HEK293T (cell line): ENCODE measurements around the gene ART1.
"Not testable (repeated sequence)": the region's sequence is repeated elsewhere in the genome, so short reads cannot be mapped to it uniquely, and the experiment has no call there.

Source experiments
- CTCF ChIA-PET: fragments of 350-600 bp; formaldehyde crosslinking; extraction: SDS; loops from one replicate; lab custom pipeline; 2021; ENCODE audit warnings: antibody characterized with exemption, inconsistent platforms; lab: Yijun Ruan, JAX
- POLR2A ChIA-PET: fragments of 350-600 bp; formaldehyde crosslinking; extraction: SDS; loops from one replicate; lab custom pipeline; 2020; ENCODE audit warnings: antibody characterized with exemption, inconsistent platforms; lab: Yijun Ruan, JAX
- DNase-seq: peaks from one replicate; pipeline ENCODE4 v3.0.0; 2012; ENCODE audit warnings: mixed read lengths; ENCODE audit errors: extremely low spot score
- ARNT ChIP-seq: fragments of 450-650 bp; IDR thresholded peaks from 2 replicates; pipeline ENCODE4 v1.6.1; 2017; ENCODE audit warnings: mild to moderate bottlenecking
- CTBP1 ChIP-seq: fragments of 450-650 bp; IDR thresholded peaks from 2 replicates; pipeline ENCODE4 v1.6.1; 2016; ENCODE audit warnings: borderline replicate concordance
- ELF4 ChIP-seq: fragments of 450-650 bp; IDR thresholded peaks from 2 replicates; pipeline ENCODE4 v1.6.1; 2017; ENCODE audit warnings: antibody characterized with exemption
- FOXA1 ChIP-seq: fragments of 450-650 bp; IDR thresholded peaks from 2 replicates; pipeline ENCODE4 v1.6.1; 2016; ENCODE audit warnings: mild to moderate bottlenecking
- FOXK2 ChIP-seq: fragments of 450-650 bp; IDR thresholded peaks from 2 replicates; pipeline ENCODE4 v1.6.1; 2016; ENCODE audit warnings: mild to moderate bottlenecking
- FOXM1 ChIP-seq: fragments of 450-650 bp; IDR thresholded peaks from 2 replicates; pipeline ENCODE4 v1.6.1; 2017; ENCODE audit warnings: mild to moderate bottlenecking, borderline replicate concordance
- HDGF ChIP-seq: fragments of 450-650 bp; IDR thresholded peaks from 2 replicates; pipeline ENCODE4 v1.6.1; 2017; ENCODE audit warnings: antibody characterized with exemption, borderline replicate concordance
- L3MBTL2 ChIP-seq: fragments of 450-650 bp; conservative IDR thresholded peaks from 2 replicates; pipeline ENCODE4 v1.6.1; 2016; ENCODE audit warnings: mild to moderate bottlenecking
- LEF1 ChIP-seq: fragments of 450-650 bp; IDR thresholded peaks from 2 replicates; pipeline ENCODE4 v1.6.1; 2017; ENCODE audit warnings: mild to moderate bottlenecking, borderline replicate concordance
- NFRKB ChIP-seq: fragments of 450-650 bp; IDR thresholded peaks from 2 replicates; pipeline ENCODE4 v1.6.1; 2016; ENCODE audit warnings: mild to moderate bottlenecking, moderate library complexity
- SP1 ChIP-seq: fragments of 450-650 bp; IDR thresholded peaks from 2 replicates; pipeline ENCODE4 v1.6.1; 2017
- SUZ12 ChIP-seq: fragments of 450-650 bp; IDR thresholded peaks from 2 replicates; pipeline ENCODE4 v1.6.1; 2016; ENCODE audit warnings: mild to moderate bottlenecking
- TARDBP ChIP-seq: fragments of 450-650 bp; IDR thresholded peaks from 2 replicates; pipeline ENCODE4 v1.6.1; 2016
- ZNF384 ChIP-seq: fragments of 450-650 bp; IDR thresholded peaks from 2 replicates; pipeline ENCODE4 v1.6.1; 2016
- TF ChIP-seq, protein P1 (sequence below): fragments of 450-650 bp; IDR thresholded peaks from 2 replicates; pipeline ENCODE4 v1.6.1; 2016

Gene ART1

DNA sequence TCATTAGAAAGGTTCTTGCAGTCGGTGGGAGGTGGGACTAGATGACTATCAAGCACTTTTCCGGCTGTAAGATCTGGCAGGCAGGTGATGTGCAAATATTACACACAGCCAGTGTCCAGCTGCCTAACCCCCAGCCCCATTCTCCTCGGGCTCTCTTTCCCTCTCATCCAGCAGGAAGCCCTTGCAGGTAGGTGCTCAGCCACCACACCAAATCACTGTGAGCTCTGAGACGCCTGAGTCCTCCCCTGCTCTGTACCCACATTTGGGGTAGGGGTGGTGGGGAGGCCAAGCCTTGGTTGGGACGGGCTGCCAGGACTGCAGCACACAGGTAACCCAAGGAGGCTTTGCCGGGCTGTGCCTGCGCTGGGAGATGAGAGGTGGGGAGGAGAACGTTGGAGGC lies 3.7 kb upstream of the ART1 start:
- DNase-seq = no peak
- TF ChIP-seq, protein P1, sequence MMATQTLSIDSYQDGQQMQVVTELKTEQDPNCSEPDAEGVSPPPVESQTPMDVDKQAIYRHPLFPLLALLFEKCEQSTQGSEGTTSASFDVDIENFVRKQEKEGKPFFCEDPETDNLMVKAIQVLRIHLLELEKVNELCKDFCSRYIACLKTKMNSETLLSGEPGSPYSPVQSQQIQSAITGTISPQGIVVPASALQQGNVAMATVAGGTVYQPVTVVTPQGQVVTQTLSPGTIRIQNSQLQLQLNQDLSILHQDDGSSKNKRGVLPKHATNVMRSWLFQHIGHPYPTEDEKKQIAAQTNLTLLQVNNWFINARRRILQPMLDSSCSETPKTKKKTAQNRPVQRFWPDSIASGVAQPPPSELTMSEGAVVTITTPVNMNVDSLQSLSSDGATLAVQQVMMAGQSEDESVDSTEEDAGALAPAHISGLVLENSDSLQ = no peak
- TF ChIP-seq FOXM1 = no peak
- no peak for TF ChIP-seq FOXK2
- no peak for TF ChIP-seq L3MBTL2
- TF ChIP-seq CTBP1 = no peak
- TF ChIP-seq FOXA1 = no peak
- TF ChIP-seq HDGF = no peak
- no peak for TF ChIP-seq ELF4
- no peak for TF ChIP-seq TARDBP
- ChIA-PET POLR2A (no interaction called here), CTCF (no interaction called here)

DNA sequence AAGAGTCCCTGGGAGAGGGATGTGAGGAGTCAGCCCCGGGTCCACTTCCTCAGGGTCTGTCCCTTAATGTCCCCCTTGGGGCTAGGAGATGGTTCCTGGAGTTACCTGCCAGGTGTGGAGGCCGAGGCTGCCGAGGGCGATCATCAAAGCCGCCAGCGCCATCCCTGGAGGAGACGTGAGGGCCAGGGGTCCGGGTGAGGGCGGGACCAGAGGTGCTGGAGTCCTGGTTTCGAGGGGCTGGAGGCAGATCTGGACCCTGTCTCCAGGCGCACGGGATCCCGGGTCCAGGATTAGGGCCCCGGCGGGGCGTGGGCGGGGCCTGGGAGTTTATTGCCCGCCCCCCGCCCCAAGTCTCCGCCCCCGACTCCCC lies 3.2 kb upstream of the ART1 start, which contains the start of gene ART5:
Gene ART5, minus strand, starts transcription at position 292 of the 370 bp plus-strand sequence. Its CDS starts 130 bp downstream, at position 162.
- no peak for TF ChIP-seq ELF4
- TF ChIP-seq, protein P1 = no peak
- TF ChIP-seq ZNF384 = no peak
- TF ChIP-seq HDGF = no peak
- no peak for TF ChIP-seq CTBP1
- no peak for TF ChIP-seq SUZ12
- TF ChIP-seq FOXM1 = no peak
- no peak for TF ChIP-seq FOXA1
- TF ChIP-seq L3MBTL2 = no peak
- TF ChIP-seq SP1 = no peak
- DNase-seq = no peak
- CTCF ChIA-PET = no interaction called here
- POLR2A ChIA-PET = no interaction called here

DNA sequence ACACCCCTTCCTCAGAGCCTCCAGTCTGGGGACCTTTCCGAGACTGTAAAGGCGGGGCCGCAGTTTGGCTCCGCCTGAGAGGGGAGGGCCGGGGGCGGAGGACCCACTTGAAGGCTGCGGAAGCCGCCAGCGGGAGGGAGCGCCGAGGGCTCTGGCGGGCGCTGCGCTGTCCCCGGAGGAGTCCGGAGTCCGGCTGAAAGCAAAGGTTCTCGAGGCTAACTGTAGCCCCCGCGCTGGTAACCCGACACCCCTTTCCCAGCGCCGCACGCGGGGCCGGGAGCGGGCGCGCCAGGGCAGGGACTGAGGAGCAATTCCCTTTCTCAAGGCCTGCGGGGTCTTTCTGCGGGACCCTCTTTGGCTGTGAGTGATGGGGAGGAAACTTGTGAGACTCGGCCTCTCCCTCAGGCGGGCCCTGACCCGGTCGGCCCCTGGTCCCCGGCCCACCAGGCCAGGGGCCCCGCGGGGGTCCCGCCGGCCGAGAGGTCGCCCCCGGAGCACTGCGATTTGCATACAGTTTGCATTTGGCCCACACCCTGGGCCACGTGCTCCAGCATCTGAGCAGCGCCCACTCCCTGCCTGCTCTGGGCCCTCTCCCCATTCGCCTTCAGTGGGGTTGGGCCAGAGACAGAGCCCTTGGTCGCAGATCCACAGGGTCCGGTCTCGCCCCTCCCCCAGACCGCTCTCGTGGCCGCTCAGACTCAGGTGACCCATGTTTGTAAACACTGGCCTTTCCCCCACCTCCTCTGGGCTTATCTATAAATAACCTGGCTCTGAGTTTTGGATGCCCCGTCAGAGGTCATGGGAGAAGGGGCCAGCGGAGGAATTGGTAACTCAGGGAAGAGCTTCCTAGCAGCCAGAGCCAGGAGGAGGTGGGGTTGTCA lies 2.6 kb upstream of the ART1 start:
- ChIA-PET CTCF (interaction anchor here (1.3 kb wide), 1 partner anchor 32 kb away, joined by 4 read pairs; no protein-coding TSS in a partner anchor), POLR2A (interaction anchor here (0.9 to 1.0 kb wide), 2 partner anchors 12 to 14 kb away, joined by 4 read pairs; no protein-coding TSS in a partner anchor)
- TF ChIP-seq L3MBTL2 = peak; percentile 78
- TF ChIP-seq SP1 = no peak
- DNase-seq = peak; percentile 93

DNA sequence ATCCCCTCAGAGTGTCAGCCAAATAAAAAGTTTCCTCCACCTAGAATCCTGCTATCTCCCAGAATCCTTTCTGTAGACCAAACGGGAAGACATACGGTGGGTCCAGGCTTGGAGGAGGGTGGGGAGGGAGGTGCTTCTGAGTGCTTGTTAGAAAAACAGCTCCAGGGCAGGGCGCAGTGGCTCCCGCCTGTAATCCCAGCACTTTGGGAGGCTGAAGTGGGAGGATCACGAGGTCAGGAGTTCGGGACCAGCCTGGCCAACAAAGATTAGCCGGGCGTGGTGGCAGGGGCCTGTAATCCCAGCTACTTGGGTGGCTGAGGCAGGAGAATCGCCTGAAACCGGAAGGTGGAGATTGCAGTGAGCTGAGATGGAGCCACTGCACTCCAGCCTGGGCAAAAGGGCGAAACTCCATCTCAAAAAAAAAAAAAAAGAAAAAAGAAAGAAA lies 1.8 kb upstream of the ART1 start:
- ChIA-PET POLR2A (interaction anchor here (0.9 to 1.0 kb wide), 2 partner anchors 12 to 13 kb away, joined by 4 read pairs; no protein-coding TSS in a partner anchor), CTCF (interaction anchor here (1.3 kb wide), 1 partner anchor 33 kb away, joined by 4 read pairs; no protein-coding TSS in a partner anchor)
- DNase-seq = not testable (repeated sequence)

DNA sequence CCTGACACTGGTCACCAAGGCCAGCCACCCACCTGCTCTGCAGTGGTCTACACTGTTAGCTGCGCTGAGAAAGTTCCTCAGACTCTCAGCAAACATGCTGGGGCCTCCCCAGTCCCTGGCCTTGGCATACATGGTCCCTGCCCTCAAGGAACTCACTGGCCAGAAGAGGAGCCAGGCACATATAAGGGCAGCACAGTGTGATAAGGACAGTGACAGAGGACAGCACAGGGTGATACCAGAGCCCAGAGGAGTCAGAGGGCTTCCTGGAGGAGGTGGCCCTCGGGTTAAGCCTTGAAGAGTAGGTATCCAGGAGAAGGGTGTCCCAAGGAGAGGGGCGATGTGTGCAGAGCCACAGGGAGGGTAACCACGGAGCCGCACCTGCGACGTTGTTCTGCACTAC lies 624 bp downstream of the ART1 start:
- no peak for DNase-seq
- TF ChIP-seq L3MBTL2 (no peak), FOXA1 (no peak), ZNF384 (no peak), ARNT (no peak), FOXK2 (no peak), LEF1 (no peak), HDGF (no peak), ELF4 (no peak), NFRKB (no peak)
- TF ChIP-seq, protein P1 = no peak
- ChIA-PET POLR2A (no interaction called here), CTCF (no interaction called here)

DNA sequence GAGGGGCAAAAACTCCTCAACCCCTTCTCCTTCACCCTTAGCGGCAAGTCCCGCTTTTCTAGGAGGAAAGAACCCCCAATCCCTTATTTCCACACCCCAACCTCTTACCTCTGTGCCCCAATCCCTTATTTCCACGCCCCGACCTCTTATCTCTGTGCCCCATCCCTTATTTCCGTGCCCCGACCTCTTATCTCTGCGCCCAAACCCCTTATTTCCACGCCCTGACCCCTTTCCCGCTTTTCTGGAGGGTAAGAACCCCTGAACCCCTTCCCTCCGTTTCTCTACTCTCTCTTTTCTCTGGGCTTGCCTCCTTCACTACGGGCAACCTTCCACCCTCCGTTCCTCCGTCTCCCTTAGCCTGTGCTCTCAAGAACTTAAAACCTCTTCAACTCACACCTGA lies 3.9 kb downstream of the ART1 start:
- CTCF ChIA-PET, DNase-seq, POLR2A ChIA-PET: not testable (repeated sequence)

DNA sequence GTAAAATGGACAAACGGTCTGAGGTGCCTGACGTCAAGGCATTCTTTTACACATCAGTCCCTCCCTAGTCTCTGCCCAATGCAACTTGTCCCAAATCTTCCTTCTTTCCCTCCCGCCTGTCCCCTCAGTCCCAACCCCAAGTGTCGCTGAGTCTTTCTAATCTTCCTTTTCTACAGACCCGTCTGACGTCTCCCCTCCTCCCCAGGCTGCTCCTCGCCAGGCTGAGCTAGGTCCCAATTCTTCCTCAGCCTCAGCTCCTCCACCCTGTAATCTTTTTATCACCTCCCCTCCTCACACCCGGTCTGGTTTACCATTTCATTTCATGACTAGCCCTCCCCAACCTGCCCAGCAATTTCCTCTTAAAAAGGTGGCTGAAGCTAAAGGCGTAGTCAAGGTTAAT lies 4.4 kb downstream of the ART1 start:
- POLR2A ChIA-PET, CTCF ChIA-PET, DNase-seq: not testable (repeated sequence)

DNA sequence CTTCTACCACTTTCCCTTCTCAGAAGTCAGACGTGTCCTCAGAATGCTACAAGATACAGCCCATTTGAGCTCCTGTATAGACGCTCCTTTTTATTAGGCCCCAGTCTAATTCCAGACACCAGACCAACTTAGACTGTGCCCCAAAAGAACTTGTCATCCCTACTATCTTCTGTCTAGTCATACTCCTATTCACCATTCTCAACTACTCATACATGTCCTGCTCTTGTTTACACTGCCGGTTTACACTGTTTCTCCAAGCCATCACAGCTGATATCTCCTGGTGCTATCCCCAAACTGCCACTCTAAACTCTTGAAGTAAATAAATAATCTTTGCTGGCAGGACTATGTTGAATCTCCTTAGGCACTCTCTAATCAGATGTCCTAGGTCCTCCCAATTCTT lies 7.6 kb downstream of the ART1 start:
- CTCF ChIA-PET, POLR2A ChIA-PET, DNase-seq: not testable (repeated sequence)
